ENCODE measurements around the gene NUDT15.
"Not testable (repeated sequence)": the region's sequence is repeated elsewhere in the genome, so short reads cannot be mapped to it uniquely, and the experiment has no call there.

NUDT15 gene

DNA sequence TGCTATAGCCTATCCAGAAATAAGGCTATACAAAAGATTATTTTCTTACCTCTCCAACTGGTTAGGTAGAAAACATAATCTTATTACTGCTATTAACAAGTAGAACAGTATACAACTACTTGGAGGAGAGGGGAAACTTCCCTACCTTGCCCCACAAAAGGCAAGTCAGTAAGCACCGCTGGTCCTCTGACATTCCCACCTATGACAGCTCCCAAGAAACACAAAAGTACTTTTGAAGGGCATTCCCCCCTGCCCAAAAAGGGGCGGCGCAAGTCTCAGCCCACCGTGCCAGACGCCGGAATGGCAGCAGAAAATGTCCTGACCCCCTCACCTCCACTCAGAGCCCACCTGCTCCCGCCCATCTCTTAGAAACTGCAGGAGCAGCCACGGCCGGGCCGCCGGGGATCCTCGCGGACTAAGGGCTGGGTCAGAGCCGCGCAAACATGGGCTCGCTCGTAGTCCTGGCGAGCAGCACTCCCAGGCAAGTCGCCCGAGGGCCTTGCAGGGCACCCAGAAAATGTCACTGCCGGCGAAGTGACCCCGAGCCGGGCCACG lies 36.9 kb upstream of the NUDT15 start:
- Histone ChIP-seq H3K4me1 (ENCODE audit: control insufficient read depth, low read length) (peaks cover 14% of the 10 kb centered on the region), H3K79me2 (ENCODE audit: control insufficient read depth, low read length) (peaks cover 48% of the 10 kb centered on the region), H3K4me2 (ENCODE audit: low read length) (peak overlapping the region; percentile 69), H3K4me3 (ENCODE audit: low read length) (peak overlapping the region; percentile 89), H3K36me3 (ENCODE audit: control insufficient read depth, low read length) (peaks cover 18% of the 10 kb centered on the region), H3K9me2 (replicated peaks; ENCODE audit: control insufficient read depth, low read length) (no peaks in the 10 kb centered on the region), H3K27me3 (ENCODE audit: control insufficient read depth, low read length) (no peaks in the 10 kb centered on the region), H3K27ac (ENCODE audit: low read depth, low read length) (no peak overlapping the region), H3K9me3 (ENCODE audit: control insufficient read depth, insufficient read depth, low read length) (no peaks in the 10 kb centered on the region), H4K20me1 (ENCODE audit: control insufficient read depth, insufficient read depth, low read depth, low read length) (no peaks in the 10 kb centered on the region), H3F3A (ENCODE audit: control insufficient read depth, insufficient read depth) (no peaks in the 10 kb centered on the region)
- no peak for TF ChIP-seq EZH2phosphoT487 (IDR thresholded peaks at IDR 0.05; ENCODE audit: borderline replicate concordance, low read length)
- TF ChIP-seq, protein P1, sequence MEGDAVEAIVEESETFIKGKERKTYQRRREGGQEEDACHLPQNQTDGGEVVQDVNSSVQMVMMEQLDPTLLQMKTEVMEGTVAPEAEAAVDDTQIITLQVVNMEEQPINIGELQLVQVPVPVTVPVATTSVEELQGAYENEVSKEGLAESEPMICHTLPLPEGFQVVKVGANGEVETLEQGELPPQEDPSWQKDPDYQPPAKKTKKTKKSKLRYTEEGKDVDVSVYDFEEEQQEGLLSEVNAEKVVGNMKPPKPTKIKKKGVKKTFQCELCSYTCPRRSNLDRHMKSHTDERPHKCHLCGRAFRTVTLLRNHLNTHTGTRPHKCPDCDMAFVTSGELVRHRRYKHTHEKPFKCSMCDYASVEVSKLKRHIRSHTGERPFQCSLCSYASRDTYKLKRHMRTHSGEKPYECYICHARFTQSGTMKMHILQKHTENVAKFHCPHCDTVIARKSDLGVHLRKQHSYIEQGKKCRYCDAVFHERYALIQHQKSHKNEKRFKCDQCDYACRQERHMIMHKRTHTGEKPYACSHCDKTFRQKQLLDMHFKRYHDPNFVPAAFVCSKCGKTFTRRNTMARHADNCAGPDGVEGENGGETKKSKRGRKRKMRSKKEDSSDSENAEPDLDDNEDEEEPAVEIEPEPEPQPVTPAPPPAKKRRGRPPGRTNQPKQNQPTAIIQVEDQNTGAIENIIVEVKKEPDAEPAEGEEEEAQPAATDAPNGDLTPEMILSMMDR (IDR thresholded peaks at IDR 0.05; ENCODE audit: low read depth, low read length, poor library complexity, severe bottlenecking) = no peak

DNA sequence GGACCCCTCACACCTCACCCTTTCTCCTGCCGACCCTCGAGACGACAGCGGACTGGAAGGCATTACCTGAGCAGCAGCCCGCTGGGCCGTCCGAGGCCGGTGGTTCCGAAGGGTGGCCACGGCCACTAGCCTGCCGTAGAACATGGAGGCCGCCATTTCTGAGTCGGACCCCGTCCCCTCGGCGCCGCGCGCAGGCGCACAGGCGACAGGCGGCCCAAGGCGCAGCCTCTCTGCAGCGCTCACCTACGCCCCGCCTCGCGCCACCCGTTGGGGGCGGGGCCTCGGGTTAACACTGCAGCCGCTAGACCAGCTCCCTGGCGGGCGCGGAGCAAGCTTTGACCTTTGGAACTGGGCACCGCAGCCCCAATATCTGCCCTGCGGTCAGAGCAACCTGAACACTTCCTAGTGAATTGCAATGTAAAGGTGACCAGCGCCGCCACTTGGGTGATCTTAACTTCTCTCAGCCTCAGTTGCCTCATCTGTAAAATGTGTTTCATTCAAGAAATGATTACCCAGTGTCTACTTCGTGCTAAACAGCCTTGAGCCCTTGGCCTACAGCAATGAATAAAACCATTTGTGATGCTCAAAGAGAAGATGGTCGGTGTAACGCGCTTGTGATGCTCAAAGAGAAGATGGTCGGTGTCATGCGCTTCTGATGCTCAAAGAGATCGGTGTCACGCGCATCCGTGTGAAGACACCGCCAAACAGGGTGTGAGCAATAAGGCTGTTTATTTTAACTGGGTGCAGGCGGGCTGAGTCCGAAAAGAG lies 36.2 kb upstream of the NUDT15 start, which contains the start of gene SUCLA2:
Gene SUCLA2, minus strand, starts transcription at position 160 of the 768 bp plus-strand sequence. Its CDS starts 4 bp downstream, at position 156.
- peak within 1 kb of the TSS; percentile 89 for H3K4me3 ChIP-seq (ENCODE audit: low read length)
- H3K4me2 ChIP-seq (ENCODE audit: low read length) = peak within 1 kb of the TSS; percentile 69
- peaks cover 14% of the 10 kb centered on the region for H3K4me1 ChIP-seq (ENCODE audit: control insufficient read depth, low read length)
- H3K27me3 ChIP-seq (ENCODE audit: control insufficient read depth, low read length) = no peaks in the 10 kb centered on the region
- TF ChIP-seq, protein P1 (IDR thresholded peaks at IDR 0.05; ENCODE audit: low read depth, low read length, poor library complexity, severe bottlenecking) = no peak
- H4K20me1 ChIP-seq (ENCODE audit: control insufficient read depth, insufficient read depth, low read depth, low read length) = no peaks in the 10 kb centered on the region
- H3K79me2 ChIP-seq (ENCODE audit: control insufficient read depth, low read length) = peaks cover 47% of the 10 kb centered on the region
- H3F3A ChIP-seq (ENCODE audit: control insufficient read depth, insufficient read depth) = no peaks in the 10 kb centered on the region
- H3K9me3 ChIP-seq (ENCODE audit: control insufficient read depth, insufficient read depth, low read length) = no peaks in the 10 kb centered on the region
- H3K36me3 ChIP-seq (ENCODE audit: control insufficient read depth, low read length) = peaks cover 17% of the 10 kb centered on the region
- no peak within 1 kb of the TSS for H3K27ac ChIP-seq (ENCODE audit: low read depth, low read length)
- no peaks in the 10 kb centered on the region for H3K9me2 ChIP-seq (replicated peaks; ENCODE audit: control insufficient read depth, low read length)

DNA sequence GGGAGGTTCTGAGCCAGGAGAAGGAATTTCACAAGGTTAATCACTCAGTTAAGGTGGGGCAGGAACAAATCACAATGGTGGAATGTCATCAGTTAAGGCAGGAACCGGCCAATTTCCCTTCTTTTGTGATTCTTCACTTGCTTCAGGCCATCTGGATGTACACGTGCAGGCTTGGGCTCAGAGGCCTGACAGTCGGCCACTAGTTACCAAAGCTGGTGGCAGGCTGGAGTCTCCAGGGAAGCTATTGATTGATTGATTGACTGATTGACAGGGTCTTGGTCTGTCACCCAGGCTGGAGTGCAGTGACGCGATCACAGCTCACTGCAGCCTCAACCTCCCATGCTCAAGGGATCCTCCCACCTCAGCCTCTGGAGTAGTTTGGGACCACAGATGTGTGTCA lies 35.5 kb upstream of the NUDT15 start:
- not testable (repeated sequence) for H3K9me3 ChIP-seq (ENCODE audit: control insufficient read depth, insufficient read depth, low read length); H3K4me2 ChIP-seq (ENCODE audit: low read length); H3K4me3 ChIP-seq (ENCODE audit: low read length); H3K27me3 ChIP-seq (ENCODE audit: control insufficient read depth, low read length); H3K27ac ChIP-seq (ENCODE audit: low read depth, low read length); H3K9me2 ChIP-seq (replicated peaks; ENCODE audit: control insufficient read depth, low read length); H4K20me1 ChIP-seq (ENCODE audit: control insufficient read depth, insufficient read depth, low read depth, low read length); H3F3A ChIP-seq (ENCODE audit: control insufficient read depth, insufficient read depth)
- H3K36me3 ChIP-seq (ENCODE audit: control insufficient read depth, low read length) = peaks cover 14% of the 10 kb centered on the region
- peaks cover 41% of the 10 kb centered on the region for H3K79me2 ChIP-seq (ENCODE audit: control insufficient read depth, low read length)
- peaks cover 14% of the 10 kb centered on the region for H3K4me1 ChIP-seq (ENCODE audit: control insufficient read depth, low read length)

DNA sequence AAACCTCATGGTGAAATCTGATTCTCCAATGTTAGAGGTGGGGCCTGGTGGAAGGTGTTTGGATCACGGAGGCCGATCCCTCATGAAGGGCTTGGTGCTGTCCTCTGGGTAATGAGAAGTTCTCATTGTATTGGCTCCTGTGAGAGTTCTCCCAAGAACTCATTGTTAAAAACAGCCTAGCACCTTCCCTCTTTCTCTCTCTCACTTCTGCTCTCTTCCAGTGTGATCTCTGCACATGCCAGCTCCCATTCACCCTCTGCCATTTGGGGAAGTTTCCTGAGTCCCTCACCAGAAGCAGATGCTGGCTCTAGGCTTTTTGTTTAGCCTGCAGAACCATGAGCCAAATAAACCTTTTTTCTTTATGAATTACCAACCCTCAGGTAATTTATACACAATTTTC lies 33.3 kb upstream of the NUDT15 start:
- Histone ChIP-seq H3K4me3 (ENCODE audit: low read length) (no peak overlapping the region), H3K4me1 (ENCODE audit: control insufficient read depth, low read length) (peaks cover 14% of the 10 kb centered on the region), H3K4me2 (ENCODE audit: low read length) (no peak overlapping the region), H4K20me1 (ENCODE audit: control insufficient read depth, insufficient read depth, low read depth, low read length) (no peaks in the 10 kb centered on the region), H3K79me2 (ENCODE audit: control insufficient read depth, low read length) (peaks cover 19% of the 10 kb centered on the region), H3K27ac (ENCODE audit: low read depth, low read length) (no peak overlapping the region), H3K9me3 (ENCODE audit: control insufficient read depth, insufficient read depth, low read length) (no peaks in the 10 kb centered on the region), H3K36me3 (ENCODE audit: control insufficient read depth, low read length) (peaks cover 4% of the 10 kb centered on the region; the same call in 1 of the 2 replicates), H3K9me2 (replicated peaks; ENCODE audit: control insufficient read depth, low read length) (no peaks in the 10 kb centered on the region), H3F3A (ENCODE audit: control insufficient read depth, insufficient read depth) (no peaks in the 10 kb centered on the region), H3K27me3 (ENCODE audit: control insufficient read depth, low read length) (no peaks in the 10 kb centered on the region)
- no peak for TF ChIP-seq EZH2phosphoT487 (IDR thresholded peaks at IDR 0.05; ENCODE audit: borderline replicate concordance, low read length)
- TF ChIP-seq, protein P1 (IDR thresholded peaks at IDR 0.05; ENCODE audit: low read depth, low read length, poor library complexity, severe bottlenecking) = no peak
